Measurements from ENCODE around the gene SPATA18. TPM values are rescaled to one million over a fixed set of nuclear protein-coding genes. Genes with fewer than 3 reads are reported as not detected.
"Not testable (repeated sequence)": the region's sequence is repeated elsewhere in the genome, so short reads cannot be mapped to it uniquely, and the experiment has no call there.

SPATA18 gene
- total RNA-seq, 3 donors from 2014 or later (not counting 1 experiment from before 2014, with no cell fraction given) = not detected

DNA sequence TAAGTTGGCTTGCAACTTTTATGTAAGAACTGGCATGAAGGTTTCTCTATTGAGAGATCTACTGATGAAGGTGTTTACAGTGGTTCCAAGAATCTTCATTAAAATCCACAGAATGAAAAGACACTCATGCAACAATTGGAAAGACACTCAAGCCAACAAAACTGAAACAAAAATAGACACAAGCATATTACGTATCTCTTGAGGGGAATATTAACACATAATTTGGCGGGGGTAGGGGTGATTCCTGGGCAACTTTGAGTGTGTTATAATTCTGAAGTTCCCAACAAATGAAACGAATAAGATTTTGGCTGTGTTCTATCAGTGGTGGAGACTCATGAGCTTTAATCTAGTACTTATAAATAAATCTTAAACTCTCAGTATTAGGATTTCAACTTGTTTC is 75.1 kb downstream of the SPATA18 start:
- no peak overlapping the region for H3K4me3 Mint-ChIP-seq
- TF ChIP-seq, protein P1, sequence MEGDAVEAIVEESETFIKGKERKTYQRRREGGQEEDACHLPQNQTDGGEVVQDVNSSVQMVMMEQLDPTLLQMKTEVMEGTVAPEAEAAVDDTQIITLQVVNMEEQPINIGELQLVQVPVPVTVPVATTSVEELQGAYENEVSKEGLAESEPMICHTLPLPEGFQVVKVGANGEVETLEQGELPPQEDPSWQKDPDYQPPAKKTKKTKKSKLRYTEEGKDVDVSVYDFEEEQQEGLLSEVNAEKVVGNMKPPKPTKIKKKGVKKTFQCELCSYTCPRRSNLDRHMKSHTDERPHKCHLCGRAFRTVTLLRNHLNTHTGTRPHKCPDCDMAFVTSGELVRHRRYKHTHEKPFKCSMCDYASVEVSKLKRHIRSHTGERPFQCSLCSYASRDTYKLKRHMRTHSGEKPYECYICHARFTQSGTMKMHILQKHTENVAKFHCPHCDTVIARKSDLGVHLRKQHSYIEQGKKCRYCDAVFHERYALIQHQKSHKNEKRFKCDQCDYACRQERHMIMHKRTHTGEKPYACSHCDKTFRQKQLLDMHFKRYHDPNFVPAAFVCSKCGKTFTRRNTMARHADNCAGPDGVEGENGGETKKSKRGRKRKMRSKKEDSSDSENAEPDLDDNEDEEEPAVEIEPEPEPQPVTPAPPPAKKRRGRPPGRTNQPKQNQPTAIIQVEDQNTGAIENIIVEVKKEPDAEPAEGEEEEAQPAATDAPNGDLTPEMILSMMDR (IDR thresholded peaks at IDR 0.05) = no peak
- no peaks in the 10 kb centered on the region for H3K4me1 ChIP-seq (ENCODE audit: control insufficient read depth, insufficient read depth, low read length)
- H3K9me3 Mint-ChIP-seq = peaks cover 7 to 8% of the 10 kb centered on the region in 2 donors
- no peak overlapping the region for H3K27ac Mint-ChIP-seq
- H3K4me1 Mint-ChIP-seq = no peaks in the 10 kb centered on the region
- H3K4me3 ChIP-seq (ENCODE audit: low read length) = no peak overlapping the region
- DNase-seq (no peak), ATAC-seq (no peak)
- intact Hi-C loops (cut with micrococcal nuclease) = no loop called here
- H3K36me3 ChIP-seq (ENCODE audit: control insufficient read depth, insufficient read depth, low read length) = no peaks in the 10 kb centered on the region
- H3K36me3 Mint-ChIP-seq = no peaks in the 10 kb centered on the region
- H3K9me3 ChIP-seq (ENCODE audit: control insufficient read depth, insufficient read depth, low read length) = no peaks in the 10 kb centered on the region
- no peak overlapping the region for H3K27ac ChIP-seq (ENCODE audit: low read length)
- no peaks in the 10 kb centered on the region for H3K27me3 Mint-ChIP-seq (ENCODE audit: low read depth in 2 of 2)
- WGBS (ENCODE audit: insufficient coverage) = no CpG with 5 or more reads among the region's 3 CpGs
- H3K27me3 ChIP-seq (ENCODE audit: control insufficient read depth, insufficient read depth, low read length) = no peaks in the 10 kb centered on the region

DNA sequence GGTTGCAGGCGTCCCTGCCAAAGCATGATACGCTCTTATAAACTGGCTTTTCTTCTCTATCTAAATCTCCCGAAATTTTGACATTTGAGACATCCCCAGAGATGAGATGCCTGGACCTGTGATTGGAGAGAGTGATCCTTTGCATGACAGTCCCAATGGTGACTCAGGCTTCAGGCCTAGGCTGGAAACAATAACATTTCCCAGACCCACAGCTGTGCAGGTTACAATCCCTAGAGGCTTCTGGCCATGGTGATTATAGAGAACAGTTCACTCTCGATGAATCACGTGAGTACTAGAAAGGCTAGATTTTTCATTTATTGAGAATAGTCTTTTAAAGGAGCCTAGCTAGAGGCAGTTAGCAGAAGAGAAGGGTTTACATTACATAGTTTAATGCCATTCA is 75.9 kb downstream of the SPATA18 start:
- Mint-ChIP-seq H3K9me3 (peaks cover 5% of the 10 kb centered on the region in 2 donors), H3K36me3 (no peaks in the 10 kb centered on the region)

DNA sequence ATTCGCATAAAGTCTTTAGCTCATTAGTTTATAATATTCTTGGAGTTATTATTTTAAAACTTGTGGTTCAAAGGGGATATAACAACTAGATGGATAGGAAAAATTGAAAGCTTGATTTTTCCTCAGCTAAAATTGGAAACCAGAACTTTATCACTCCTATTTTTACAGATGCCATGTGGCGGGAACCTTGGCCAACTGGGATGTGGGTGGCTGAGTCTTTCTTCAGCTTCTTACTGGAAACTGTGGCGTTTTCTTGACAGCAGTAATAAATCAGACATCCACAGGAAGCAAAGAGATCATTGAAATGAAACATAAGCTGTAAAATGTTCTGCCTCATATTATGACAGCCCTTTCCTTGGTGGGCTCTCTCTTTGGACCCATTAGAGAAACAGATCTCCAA is 84.1 kb downstream of the SPATA18 start:
- Mint-ChIP-seq H3K27ac (no peak overlapping the region), H3K36me3 (no peaks in the 10 kb centered on the region), H3K27me3 (ENCODE audit: low read depth in 2 of 2) (no peaks in the 10 kb centered on the region), H3K9me3 (peaks cover 2 to 3% of the 10 kb centered on the region in 2 donors), H3K4me3 (no peak overlapping the region), H3K4me1 (no peaks in the 10 kb centered on the region)
- Histone ChIP-seq H3K4me1 (ENCODE audit: control insufficient read depth, insufficient read depth, low read length) (no peaks in the 10 kb centered on the region), H3K27me3 (ENCODE audit: control insufficient read depth, insufficient read depth, low read length) (no peaks in the 10 kb centered on the region), H3K9me3 (ENCODE audit: control insufficient read depth, insufficient read depth, low read length) (no peaks in the 10 kb centered on the region), H3K36me3 (ENCODE audit: control insufficient read depth, insufficient read depth, low read length) (no peaks in the 10 kb centered on the region), H3K27ac (ENCODE audit: low read length) (no peak overlapping the region), H3K4me3 (ENCODE audit: low read length) (no peak overlapping the region)
- intact Hi-C loops (cut with micrococcal nuclease) = no loop called here
- WGBS (ENCODE audit: insufficient coverage) = 58% methylated on average over 2 of the region's 3 CpGs
- ATAC-seq = no peak
- TF ChIP-seq, protein P1 (IDR thresholded peaks at IDR 0.05) = no peak
- DNase-seq = no peak

More for the DNA sequence above, 75.9 kb downstream of the SPATA18 start:
- Histone ChIP-seq H3K27ac (ENCODE audit: low read length) (no peak overlapping the region), H3K36me3 (ENCODE audit: control insufficient read depth, insufficient read depth, low read length) (no peaks in the 10 kb centered on the region), H3K4me3 (ENCODE audit: low read length) (no peak overlapping the region), H3K9me3 (ENCODE audit: control insufficient read depth, insufficient read depth, low read length) (no peaks in the 10 kb centered on the region), H3K27me3 (ENCODE audit: control insufficient read depth, insufficient read depth, low read length) (no peaks in the 10 kb centered on the region), H3K4me1 (ENCODE audit: control insufficient read depth, insufficient read depth, low read length) (no peaks in the 10 kb centered on the region)
- H3K4me1 Mint-ChIP-seq = no peaks in the 10 kb centered on the region
- intact Hi-C loops (cut with micrococcal nuclease) = no loop called here
- H3K27me3 Mint-ChIP-seq (ENCODE audit: low read depth in 2 of 2) = no peaks in the 10 kb centered on the region
- WGBS (ENCODE audit: insufficient coverage) = 89% methylated on average over 4 of the region's 5 CpGs
- ATAC-seq (no peak), DNase-seq (no peak)
- TF ChIP-seq, protein P1 (IDR thresholded peaks at IDR 0.05) = no peak
- no peak overlapping the region for H3K27ac Mint-ChIP-seq
- H3K4me3 Mint-ChIP-seq = no peak overlapping the region

DNA sequence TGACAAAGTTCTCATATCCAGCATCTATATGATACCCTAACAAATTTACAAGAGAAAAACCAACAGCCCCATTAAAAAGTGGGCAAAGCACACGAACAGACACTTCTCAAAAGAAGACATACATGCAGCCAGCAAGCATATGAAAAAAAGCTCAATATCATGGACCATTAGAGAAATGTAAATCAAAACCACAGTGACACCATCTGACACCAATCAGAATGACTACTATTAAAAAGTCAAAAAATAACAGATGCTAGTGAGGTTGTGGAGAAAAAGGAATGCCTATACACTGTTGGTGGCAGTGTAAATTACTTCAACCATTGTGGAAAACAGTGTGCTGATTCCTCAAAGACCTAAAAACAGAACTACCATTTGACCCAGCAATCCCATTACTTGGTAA is 86.0 kb downstream of the SPATA18 start:
- ATAC-seq; H3K36me3 ChIP-seq (ENCODE audit: control insufficient read depth, insufficient read depth, low read length); DNase-seq; H3K4me3 Mint-ChIP-seq; H3K27me3 ChIP-seq (ENCODE audit: control insufficient read depth, insufficient read depth, low read length); H3K27ac Mint-ChIP-seq; H3K9me3 Mint-ChIP-seq; H3K4me1 ChIP-seq (ENCODE audit: control insufficient read depth, insufficient read depth, low read length); H3K36me3 Mint-ChIP-seq; H3K27ac ChIP-seq (ENCODE audit: low read length); H3K4me1 Mint-ChIP-seq; intact Hi-C loops (cut with micrococcal nuclease); H3K9me3 ChIP-seq (ENCODE audit: control insufficient read depth, insufficient read depth, low read length); H3K4me3 ChIP-seq (ENCODE audit: low read length); H3K27me3 Mint-ChIP-seq (ENCODE audit: low read depth in 2 of 2): not testable (repeated sequence)
- 18% methylated on average over 1 of the region's 1 CpG for WGBS (ENCODE audit: insufficient coverage)

All from natural killer cell (primary cell).